ENCODE results near the gene GSG1L.

GSG1L gene

DNA sequence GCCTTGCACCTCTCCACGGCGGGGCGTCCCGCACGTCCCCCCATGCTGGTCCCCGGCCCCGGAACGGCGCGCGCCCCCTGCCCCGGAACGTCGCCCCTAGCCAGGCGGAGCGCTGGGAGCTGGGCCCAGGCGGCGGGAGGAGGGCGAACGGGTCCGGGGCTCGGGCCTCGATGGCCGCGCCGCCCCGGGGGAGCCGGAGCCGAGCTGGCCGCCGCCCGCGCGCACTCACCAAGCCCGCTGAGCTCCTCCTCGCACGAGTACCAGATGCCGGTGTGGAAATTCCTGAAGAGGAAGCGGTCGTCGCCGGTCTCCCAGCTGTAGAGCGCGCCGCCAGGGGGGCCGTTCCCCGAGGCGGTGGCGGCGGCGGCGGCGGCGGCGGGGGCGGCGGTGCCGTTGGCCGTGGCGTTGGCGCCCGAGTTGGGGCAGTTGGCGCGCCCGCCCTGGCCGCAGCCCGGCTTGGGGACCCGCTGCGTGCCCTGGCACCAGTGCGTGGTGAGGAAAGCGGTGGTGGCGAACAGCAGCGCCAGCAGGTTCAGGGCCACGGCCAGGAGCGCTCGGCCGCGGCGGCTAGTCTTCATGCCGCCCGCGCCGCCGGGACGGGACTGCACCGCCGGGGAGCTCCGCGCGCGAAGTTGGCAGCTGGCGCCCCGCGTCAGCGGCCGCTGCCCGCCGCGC is 530 bp downstream of the GSG1L start:
- no peak for DNase-seq (ENCODE audit: low read depth)

DNA sequence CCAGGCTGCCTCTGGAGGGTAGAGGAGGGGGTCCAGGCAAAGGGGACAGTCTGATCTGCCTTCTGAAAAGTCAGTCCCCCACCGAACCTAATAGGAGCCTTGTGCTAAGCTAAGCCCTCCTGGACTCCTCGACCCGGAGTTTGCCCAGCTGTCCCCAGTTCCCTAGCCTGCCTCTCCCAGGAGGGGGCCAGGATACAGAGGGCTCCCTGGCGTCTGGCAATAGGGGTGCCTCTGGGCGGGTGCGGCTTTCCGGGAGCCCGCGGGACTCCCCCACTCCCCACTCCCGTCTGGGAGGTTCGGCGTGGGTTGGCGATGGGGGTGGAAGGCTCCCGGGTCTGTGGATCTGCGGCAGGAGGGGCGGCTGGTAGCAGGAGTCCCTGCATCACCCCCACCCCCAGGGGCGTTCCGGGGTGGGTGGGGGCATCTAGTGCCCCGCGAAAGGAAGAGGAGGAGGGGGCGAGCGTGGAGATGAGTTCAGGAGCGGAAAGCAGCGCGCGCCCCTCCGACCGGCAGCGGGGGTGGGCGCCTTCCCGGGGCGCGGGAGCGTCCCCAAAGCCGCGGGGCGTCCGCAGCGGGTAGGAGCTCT is 1.2 kb downstream of the GSG1L start:
- no peak for DNase-seq (ENCODE audit: low read depth)

DNA sequence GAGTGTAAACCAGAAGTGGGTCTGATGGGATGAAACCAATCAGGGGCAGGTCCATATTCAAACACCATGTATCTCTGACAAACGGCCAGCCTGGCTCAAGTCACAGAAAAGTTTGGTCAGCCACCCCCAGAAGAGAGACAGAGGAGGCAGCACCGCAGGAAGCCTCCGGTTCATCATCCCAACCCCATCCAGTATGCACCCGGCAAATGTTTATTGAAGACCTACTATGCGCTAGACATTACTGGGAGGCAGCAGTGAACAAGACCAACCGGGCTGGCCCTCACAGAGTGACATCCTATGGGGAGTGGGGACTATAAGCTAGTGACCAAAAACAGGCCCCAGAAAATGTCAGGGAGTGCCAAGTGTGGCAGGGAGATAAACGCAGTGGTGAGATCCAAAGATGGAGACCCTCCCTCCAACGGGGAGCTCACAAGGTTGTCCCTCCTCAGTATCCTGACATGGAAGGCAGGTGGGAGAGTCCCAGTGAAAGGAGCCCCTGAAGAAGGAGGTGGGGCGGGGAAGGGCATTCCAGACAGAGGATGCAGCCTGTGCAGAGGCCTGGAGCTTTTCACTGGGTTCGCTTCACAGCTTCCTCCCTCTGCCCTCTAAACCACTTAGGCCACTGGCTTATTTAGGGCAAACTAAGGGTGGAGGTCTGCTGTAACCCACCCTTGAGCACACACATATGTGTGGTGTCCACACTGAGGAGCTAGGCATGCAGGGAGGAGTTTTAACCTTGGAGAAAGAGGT is 2.0 kb downstream of the GSG1L start:
- no peak for DNase-seq (ENCODE audit: low read depth)

DNA sequence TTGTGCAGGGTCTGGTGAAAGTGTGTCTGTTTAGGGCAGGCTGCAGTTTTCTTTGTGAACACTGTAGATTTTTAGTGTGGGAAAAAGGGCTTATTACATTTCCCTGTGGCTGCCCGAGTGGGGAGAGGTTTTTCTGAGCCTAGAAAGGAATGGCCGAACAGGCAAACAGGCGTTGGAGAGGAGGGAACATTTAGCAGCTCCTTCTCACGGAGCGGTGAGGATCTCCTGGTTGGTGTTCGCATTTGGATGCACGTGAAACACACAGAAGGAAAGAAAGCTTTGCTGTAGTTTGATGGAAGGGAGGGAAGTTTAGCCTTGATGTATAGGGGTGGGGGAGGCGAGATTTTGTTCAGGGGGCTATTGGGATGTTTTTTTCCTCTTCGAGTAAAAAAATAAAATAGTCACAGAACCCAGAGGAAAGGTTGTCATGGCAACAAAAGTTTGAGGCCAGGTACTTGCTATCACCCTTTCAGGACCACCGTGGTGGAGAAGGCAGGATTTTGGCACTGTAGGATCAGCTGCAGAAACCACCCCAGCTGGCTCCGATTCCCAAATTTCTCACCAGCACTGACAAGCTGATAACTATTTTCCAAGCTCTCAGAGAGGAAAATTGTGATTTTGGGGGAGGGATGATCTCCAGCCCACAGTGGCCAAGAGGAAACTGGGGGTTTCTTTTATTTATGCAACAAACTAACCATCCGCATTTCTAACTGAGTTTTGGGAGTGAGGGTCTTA is 3.5 kb downstream of the GSG1L start:
- DNase-seq (ENCODE audit: low read depth): no peak

- DNase-seq (ENCODE audit: low read depth): no peak
Measured at GRCh38 chr16:28058839-28059589, 4.5 kb downstream of the GSG1L start.

GRCh38 chr16:28057949-28058348 is 5.6 kb downstream of the GSG1L start:
- DNase-seq (ENCODE audit: low read depth): no peak

DNA sequence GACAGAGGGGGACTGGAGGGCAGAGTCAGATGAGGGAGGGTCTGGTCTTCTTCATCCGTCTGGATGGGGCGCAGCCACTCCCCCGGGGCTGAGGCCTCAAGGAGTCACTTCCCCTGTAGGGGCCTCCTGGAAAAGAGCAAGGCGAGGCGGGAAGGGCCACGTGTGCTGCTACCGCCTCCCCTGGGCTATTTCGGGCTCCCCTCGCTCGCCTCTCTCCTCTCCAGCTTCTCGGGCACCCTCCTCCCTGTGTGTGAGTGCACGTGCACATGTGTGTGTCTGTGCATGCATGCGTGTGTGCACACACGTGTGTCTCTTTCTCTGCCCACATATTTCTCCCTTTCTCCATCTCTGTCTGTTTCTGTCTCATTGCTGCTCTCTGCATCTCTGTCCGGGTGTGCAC is 10.1 kb downstream of the GSG1L start:
- DNase-seq (ENCODE audit: low read depth): no peak

DNA sequence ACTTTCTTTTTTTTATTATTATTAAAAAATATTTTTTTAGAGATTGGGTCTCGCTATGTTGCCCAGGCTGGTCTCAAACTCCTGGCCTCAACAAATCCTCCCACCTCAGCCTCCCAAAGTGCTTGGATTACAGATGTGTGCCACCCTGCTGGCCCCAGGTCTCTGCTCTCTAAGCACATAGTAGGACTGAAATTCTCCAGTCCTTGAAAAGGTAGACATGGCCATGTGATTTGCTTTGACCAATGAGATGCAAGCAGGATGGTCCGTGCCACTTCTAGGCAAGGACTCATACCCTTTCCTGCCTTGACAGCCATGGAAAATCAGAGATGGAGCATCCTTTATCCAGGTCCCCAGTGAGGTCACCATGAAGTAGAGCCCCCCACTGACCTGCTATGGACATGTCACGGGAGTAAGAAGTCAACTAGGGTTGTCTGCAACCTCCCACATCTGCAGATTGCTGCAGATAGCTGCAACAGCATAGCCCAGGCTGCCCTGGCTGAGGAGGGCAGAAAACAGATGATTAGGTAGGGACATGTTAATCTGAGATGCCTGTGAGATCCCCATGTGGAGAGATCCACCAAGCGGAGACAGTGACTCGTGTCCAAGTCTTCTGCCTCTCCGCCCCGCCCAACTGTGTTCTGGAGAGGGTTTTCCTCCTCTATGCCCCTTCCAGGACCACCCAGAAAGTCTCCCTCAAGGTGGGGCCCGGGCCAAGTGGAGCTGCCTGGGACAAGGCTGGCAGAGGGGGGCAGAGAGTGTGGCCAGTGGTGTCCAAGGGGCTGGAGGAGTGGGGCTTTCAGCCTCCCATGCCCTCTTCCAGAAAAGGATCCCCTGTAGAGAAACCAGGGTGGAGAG is 11.0 kb downstream of the GSG1L start:
- no peak for DNase-seq (ENCODE audit: low read depth)

GRCh38 chr16:28051486-28051885 is 12.0 kb downstream of the GSG1L start:
- no peak for DNase-seq (ENCODE audit: low read depth)

GRCh38 chr16:28042811-28043210 is 20.7 kb downstream of the GSG1L start:
- DNase-seq (ENCODE audit: low read depth): peak; percentile 13

DNA sequence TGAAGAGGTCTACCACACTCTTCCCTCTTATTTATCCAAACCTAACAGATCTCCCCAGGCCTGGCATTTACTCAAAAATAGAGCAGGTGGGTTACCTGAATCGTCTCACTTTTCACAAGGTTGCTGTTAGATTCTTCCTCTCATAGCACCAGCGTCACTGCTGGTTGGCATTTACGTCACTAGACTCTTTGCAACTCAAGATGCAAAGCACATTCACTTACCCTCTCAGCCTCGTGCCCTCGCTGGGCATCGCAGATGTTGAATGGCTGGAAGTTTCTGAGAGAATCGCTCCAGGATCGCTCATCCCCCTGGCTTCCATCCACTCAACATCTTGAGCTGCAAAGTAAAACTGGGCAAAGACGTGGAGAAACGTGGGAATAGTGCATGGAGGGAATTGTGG is 21.9 kb downstream of the GSG1L start:
- no peak for DNase-seq (ENCODE audit: low read depth)

GRCh38 chr16:28040039-28040438 is 23.5 kb downstream of the GSG1L start:
- no peak for DNase-seq (ENCODE audit: low read depth)

- DNase-seq (ENCODE audit: low read depth): no peak
Measured at GRCh38 chr16:28039493-28039892, 24.0 kb downstream of the GSG1L start.

DNA sequence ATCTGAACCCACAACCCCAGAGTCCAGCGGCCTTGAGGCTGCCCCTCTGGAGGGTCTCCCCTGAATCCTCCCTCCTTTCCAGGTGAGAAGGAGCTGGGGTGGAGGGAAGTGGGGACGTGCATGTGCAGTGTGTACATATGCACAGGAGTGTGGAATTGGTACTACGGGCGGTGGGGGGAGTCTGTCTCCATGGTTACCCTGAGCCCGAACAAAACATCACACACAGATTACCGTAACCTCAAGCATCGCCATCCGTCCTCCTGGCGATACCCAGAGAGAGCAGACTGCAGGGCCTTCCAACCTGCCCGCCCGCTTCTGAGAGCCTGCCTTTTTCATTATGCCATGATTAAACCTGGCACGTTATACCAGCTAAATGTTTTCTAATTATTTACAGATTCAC is 25.1 kb downstream of the GSG1L start:
- DNase-seq (ENCODE audit: low read depth): no peak

- no peak for DNase-seq (ENCODE audit: low read depth)
Measured at GRCh38 chr16:28035866-28036393, 27.6 kb downstream of the GSG1L start.

- no peak for DNase-seq (ENCODE audit: low read depth)
Measured at GRCh38 chr16:28033870-28034269, 29.6 kb downstream of the GSG1L start.

DNA sequence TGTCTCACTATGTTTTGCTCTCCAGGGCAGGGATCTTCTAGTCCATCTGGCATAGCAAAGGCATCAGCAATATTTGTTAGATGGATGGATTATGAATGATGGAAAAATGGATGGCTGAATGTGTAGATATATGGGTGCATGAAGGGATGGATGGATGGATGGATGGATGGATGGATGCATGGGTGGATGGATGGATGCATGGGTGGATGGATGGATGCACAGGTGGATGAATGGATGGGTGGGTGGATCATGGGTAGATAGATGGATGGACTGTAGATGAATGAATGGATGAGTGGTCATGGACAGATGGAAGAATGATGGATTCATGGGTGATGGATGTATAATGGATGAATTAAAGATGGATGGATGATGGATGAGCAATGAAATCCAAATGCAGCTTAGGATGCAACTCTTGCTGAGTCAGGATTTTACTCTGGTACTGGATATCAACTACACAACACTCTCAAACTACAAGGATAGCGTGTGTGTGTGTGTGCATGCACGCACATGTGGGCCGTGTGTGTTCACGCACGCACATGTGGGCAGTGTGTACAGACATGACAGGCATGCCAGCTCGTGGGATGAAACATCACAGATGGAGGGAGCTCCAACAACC is 34.0 kb downstream of the GSG1L start:
- DNase-seq (ENCODE audit: low read depth): no peak

- DNase-seq (ENCODE audit: low read depth): no peak
Measured at GRCh38 chr16:28027055-28027454, 36.5 kb downstream of the GSG1L start.

GRCh38 chr16:28025631-28026030 is 37.9 kb downstream of the GSG1L start:
- DNase-seq (ENCODE audit: low read depth): no peak

DNA sequence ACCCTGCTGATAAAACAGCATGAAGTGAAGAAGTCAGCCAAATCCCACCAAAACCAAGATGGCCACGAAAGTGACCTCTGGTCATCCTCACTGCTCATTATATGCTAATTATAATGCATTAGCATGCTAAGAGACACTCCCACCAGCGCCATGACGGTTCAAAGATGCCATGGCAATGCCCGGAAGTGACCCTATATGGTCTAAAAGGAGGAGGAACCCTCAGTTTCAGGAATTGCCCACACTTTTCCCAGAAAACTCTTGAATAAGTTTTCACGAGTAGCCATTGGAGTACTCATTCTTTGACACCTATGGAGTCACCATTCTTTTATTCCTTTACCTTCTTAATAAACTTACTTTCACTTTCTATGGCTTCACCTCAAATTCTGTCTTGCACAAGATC is 44.3 kb downstream of the GSG1L start:
- no peak for DNase-seq (ENCODE audit: low read depth)

All from GM04503 (cell line).